Inflammatory macrophage treated with lipopolysaccharide for 4 hours (primary cell): ENCODE data around the gene HOXC11.

ENCODE experiments used
- DNase-seq: peaks from one replicate; pipeline ENCODE4 v3.0.0-alpha.2; 2020

HOXC11 gene

GRCh38 chr12:53975479-53976152 is 2.7 kb downstream of the HOXC11 start:
- DNase-seq = no peak

GRCh38 chr12:53976172-53976822 is 3.4 kb downstream of the HOXC11 start:
- no peak for DNase-seq

DNA sequence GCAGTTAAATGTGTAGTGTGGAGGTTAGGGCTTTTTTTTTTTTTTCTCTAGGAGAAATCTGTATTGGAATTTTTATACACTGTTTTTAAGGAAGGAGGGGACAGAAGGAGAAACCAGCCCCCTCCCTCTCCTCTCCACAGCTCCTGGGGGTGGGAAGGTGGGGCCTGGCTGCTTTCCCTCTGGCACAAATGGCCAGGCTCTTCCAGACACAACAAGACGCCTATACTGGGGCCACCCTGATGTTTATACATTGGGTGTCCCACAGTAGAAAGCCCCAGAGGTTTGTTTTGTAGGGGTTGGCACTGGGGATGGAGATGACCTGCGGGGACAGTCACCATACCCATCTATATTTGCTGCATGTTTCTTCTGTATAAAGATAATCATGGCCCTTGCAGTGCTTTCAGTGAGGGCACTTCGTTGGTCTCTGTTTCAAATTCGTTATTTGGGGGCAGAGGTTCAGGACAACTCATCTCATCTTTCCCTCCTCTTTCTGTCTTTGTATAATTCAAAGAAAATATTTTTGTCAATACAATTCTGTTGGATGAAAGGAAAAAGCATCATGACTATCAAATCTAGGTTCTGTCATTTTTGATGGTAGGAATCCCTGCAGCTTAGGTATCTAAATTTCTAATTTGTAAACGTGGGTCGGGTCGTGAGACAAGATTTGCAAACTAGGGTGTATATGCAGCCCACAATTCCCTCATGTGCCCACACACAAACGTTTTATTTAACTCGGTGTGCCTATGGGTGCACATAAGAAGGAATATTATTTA is 4.1 kb downstream of the HOXC11 start:
- no peak for DNase-seq

DNA sequence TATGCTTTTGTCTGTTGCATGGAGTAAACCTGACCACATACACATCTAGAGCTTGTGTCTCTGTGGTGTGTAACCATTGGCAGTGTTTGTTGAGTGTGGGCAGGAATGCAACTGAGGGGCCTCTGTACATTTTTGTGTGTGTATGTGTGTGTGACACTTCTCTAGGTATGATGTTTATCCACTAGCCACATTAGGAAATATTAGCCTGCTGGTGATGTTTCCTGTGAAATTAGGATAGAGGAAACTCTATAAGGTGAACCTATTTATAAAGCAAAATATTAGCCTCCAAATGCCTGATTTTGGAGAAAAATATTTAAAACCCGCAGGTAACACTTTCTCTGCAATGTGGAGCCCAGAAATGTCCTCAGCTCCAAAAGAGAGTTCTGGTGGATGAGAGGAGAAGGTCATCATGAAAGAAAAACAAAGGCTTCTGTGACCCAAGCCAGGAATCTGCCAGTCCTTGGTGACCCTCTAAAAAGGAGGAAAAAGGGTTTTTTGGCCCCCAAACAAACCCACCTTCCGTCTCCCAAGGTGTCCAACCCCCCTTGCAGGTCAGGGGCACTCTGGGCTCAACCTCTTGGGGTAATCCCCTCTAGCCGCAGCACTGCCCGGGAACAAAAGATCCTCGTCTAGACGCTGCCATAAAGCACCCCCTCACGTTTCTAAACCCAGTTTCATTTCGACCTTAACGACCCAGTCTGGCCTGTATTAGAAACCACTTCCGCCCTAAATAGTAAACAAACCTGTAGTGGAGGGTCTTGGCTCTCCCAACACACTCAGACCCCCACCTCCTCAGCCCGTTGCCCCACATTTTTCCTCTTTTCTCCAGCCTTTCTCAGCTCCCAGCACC is 4.9 kb downstream of the HOXC11 start:
- DNase-seq = no peak

GRCh38 chr12:53978477-53979356 is 5.8 kb downstream of the HOXC11 start:
- no peak for DNase-seq

DNA sequence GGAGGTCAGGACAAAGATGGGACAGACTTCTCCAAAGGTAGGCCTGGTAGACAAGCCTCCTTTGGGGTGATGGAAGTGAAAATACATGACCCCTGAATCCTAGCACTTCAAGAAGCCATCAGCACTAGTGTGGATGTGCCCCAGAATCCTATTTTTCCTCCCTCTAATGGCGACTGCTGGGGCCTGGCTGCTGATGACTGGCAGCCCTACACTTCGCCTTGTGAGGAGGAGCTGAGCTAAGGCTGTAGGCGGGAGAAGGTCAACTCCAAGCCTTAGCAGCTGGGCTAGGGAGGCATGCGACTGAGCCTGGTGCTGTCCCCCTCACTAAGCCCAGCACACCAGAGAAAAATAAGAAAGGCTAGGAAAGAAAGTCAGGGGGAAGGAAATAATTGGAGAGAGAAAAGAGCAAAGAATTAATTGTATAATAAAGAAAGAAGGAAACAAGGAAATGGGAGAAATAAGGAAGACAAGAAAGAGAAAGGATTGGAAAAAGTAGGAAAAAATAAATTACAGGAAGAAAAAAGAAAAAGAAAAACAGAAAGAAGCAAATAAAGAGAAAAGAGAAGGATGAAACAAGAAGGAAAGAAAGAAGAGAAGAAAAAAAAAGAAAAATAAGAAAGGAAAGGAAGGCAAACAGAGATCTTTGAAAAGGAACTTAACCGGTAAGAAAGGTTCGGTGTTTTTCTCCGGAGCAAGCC is 7.3 kb downstream of the HOXC11 start:
- DNase-seq = no peak

- no peak for DNase-seq
These were observed 8.0 kb downstream of the HOXC11 start for GRCh38 chr12:53980802-53981496.

GRCh38 chr12:53981634-53982565 is 9.0 kb downstream of the HOXC11 start:
- DNase-seq = no peak

GRCh38 chr12:53982648-53983567 is 10.0 kb downstream of the HOXC11 start:
- DNase-seq = no peak

GRCh38 chr12:53983568-53983949 is 10.6 kb downstream of the HOXC11 start:
- DNase-seq = no peak

- DNase-seq = no peak
These were observed 11.1 kb downstream of the HOXC11 start for GRCh38 chr12:53983950-53984572.

GRCh38 chr12:53984901-53985691 is 12.2 kb downstream of the HOXC11 start, which contains the start of gene HOXC10:
HOXC10 (plus strand) TSS chr12:53985146; CDS start chr12:53985260, 114 bp downstream.
- peak; percentile 56 for DNase-seq

GRCh38 chr12:53985692-53985993 is 12.7 kb downstream of the HOXC11 start:
- DNase-seq = no peak

GRCh38 chr12:53985994-53986685 is 13.2 kb downstream of the HOXC11 start:
- DNase-seq = no peak

GRCh38 chr12:53986686-53987483 is 14.0 kb downstream of the HOXC11 start:
- no peak for DNase-seq

- DNase-seq = no peak
These were observed 14.9 kb downstream of the HOXC11 start for GRCh38 chr12:53987787-53988230.
